NOMO-1 (cell line): ENCODE measurements around the gene SPAG9.

Experiments
- DNase-seq, 2 experiments: peaks; one replicate each; lab custom pipeline; 2025; ENCODE audit not compliant: unreplicated experiment in 2 of 2; lab: John Stamatoyannopoulos, UW

The SPAG9 gene

DNA sequence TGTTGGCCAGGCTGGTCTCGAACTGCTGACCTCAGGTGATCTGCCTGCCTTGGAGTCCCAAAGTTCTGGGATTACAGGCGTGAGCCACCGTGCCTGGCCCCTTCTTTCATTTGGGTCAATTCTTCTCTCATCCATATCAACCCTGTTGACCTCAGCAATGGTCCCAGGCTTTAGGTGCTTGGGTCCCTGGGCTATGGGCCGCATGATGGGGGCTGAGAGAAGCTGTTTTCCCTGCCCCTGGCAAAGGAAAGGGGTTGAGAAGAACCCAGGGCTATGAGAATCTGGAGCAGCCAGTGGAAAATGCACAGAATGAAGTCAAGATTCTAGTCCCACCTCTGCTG is 164.3 kb downstream of the SPAG9 start:
- DNase-seq = no peak

DNA sequence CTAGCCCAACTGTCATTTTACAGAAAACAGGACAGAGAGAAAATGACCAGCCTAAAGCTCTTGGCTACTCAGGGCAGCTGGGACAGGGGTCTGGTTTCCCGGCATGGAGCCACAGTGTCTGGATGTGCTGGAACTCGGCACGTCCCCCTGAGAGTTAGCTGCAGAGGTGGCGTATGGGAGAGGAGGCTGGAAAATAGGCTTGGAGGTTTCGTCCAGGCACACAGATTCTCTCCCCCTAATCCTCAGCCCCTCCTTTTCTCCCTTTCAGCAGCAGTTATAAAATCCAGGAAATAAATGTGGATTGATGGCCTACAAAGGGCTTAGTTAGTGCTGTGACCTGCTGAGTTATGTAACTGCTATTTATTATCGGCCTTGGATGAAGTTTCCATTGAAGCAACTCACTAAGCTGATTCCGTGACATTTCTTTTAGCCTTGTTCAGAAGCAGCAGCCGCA is 165.0 kb downstream of the SPAG9 start:
- no peak for DNase-seq

DNA sequence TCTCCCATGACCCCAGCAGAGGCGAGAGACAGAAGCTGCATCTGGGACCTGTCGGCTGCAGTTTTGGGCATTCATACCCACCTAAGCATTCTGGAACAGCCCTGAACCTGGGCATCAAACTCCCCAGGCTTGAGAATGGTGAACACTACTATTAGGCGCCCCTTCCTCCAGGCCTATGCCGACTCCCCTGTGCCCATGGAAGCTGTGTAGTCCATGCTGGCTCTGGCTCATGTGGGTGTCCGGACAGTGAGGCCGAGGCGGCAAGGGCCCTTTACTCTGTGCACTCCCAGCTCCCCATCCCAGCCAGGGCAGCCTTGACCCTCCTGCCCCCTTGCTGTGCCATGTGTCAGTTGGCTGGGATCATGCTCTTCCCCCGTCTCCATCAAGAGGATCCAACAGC is 165.5 kb downstream of the SPAG9 start:
- DNase-seq = no peak

DNA sequence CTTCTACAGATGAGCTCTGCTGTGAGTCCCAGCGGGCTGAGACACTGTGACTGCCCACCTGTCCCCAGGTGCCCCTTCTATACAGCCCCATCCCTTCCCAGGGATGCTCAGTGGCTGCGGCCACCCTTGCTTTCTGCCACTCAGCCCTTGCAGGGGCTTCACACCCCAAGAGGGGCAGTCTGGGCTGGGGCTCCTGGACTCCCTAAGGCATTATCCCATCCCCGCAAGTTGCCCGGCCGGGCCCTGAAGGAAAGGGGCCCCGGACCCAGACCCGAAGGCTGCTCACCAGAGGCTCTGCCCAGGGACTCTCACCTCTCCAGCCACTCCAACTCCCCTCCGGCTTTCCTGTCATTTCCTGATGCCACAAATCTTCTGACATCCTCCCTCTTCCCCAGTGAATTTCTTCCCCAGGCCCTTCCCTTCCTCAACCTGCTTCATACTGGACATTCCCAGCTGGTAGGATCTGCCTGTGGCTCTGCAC is 166.0 kb downstream of the SPAG9 start:
- no peak for DNase-seq

DNA sequence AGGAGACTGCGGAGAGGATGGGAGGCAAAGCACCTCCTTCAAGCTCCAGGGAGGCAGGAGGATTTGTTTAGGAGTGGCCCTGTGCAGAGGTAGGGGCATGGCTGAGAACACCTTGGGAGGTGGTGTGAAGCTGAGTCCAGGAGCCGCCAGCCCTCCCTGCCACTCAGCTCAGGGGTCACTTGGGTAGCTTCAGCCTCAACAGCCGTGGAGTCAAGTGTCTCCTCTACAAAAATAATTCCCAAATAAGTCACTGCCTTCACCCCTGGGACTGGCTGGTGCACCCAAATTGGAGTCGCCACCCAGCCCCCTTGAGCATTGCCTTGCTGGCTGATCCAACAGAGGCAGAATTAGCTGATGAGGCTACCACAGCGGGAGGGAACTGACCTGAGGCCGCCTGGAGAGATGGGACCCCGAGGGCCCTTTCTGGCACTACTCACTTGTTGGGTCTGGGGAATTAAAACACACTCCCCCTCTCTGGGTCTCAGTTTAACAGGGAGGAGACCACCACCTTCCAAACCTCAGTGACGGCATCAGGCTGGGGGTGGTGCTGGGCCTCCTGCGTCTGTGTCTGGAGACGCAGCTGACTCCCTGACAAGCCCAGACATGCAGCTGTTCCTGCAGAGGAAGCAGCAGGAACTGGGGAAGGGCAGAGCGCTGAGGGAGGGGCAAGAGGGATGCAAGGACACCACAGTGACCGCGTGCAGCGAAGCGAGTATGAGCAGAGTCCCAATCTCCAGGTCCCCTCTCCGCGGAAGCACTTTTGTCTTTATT is 166.7 kb downstream of the SPAG9 start:
- peak; percentile 24 to 44 for DNase-seq

DNA sequence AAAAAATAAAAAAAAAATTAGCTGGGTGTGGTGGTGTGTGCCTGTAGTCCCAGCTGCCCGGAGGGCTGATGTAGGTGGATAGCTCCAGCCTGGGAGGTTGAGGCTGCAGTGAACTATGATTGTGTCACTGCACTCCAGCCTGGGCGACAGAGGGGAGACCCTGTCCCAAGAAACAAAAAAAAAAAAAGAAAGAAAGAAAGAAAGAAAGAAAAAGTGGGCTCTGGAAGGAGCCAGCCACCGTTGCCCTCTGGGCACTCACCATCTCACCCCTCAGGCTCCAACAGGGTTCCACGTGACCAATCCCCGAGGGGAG is 167.2 kb downstream of the SPAG9 start:
- no peak for DNase-seq

DNA sequence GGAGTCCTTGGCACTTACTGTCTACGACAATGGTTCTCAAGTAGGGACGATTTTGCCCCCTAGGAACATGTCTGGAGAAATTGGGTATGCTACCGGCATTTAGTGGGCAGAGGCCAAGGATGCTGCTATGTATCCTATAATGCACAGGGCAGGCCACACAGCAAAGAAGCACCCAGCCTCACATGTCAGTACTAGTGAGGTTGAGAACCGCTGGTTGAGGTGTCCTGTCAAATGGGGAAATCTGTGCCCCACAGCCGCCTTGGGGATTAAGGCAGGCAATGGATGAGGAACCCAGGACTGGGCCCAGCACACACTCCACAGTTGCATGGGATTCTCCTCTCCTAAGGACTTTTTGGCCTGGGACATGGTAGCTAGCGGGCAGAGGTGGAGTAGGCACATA is 167.8 kb downstream of the SPAG9 start:
- DNase-seq = no peak

DNA sequence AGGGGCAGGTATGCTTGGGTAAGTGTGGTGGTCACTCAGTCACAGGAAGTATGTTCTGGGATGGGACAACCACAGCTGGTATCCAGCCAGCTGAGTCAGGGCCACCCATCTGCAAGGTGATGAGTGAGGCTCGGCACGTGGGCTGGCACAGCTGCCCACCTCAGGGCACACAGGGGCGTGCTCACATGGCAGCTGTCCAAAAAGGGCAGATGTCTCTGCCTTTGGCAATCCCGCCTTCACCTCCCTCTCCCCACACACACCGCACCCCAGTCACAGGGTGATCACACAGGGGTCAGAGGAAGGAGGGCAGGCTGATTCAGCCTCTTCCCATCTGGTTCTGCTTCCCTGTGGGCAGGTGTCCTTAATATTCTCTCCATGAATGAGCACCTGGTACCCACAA is 168.7 kb downstream of the SPAG9 start:
- DNase-seq = no peak

DNA sequence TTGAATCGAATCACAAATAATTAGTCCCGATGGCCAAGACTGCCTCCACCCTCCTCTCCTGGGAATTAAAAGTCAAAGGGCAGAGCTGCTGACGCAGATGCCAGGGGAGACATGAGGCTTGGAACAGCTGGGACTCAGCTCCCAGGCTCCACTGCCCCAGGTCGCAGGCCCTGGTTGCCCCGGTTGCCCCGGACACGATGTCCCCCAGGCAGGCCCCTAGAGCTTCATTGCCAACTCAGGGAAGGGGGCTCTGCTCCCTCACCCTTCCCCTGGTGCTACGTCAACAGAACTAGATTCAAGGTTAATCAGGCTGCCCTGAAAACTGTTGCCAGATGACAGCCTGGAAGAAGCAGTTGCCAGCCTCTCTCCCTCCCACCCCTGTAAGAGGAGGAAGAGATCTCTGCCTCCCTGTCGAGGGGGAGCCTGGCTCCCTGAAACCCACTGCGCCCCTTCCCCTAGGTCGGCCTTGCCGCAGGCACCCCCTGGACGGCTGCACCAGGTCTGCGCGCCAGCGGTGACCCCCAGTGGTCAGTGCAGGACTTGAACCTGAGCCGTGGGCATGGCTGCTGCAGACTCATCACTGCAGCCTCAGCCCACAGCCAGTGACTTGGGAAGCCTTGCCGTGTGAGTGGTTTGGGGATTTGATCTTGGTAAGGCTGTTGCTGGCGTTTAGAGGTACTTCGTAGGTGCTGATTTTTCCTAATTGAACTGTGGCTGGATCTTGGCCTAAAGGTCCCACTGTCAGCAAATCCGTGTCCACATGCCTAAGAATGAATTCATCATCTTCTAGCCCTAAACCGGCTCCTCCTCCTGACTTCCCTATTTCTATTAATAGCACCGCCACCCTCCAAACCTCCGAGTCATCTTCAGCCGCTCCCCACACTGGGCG is 170.4 kb downstream of the SPAG9 start:
- peak; percentile 84 to 90 for DNase-seq

DNA sequence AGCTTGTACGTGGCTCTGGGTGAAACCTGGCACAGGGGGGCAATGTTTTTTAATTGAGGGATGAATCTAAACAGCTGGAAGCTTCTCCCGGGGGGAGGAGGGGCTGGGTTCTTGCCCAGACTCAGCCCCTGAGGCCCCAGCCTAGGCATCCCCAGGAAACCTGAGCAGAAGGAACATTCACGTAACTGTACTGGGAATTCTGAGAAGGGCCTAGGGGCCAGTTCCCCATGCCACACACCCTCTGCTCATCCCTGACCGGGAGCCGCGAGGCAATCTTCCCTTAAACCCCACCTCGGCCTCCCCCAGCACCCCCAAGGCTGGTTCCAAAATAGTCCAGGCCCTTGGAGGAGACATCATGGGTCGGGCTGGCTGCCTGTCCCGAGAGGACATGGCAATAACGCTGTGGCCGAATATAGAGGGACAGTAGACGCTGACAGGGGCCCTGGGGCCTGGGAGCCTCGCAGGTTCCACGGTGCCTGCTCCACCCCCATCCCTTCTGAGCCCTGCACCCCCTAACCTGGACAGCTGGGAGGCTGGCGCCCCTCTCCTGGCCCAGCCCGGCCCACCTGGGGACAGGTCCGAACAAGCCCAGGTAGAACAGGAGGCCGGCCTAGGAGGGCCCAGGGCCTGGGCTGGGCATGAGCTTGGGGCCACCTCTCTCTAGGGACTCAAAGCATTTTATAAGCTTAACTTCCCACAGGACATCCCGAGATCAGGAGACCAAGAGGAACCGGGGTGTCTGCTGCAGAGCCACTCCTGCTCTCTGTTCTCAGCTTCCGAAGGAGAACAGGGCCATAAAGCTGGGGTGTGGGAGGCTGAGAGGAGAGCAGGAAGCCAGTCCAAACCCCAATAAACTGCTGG is 171.3 kb downstream of the SPAG9 start:
- DNase-seq = no peak

DNA sequence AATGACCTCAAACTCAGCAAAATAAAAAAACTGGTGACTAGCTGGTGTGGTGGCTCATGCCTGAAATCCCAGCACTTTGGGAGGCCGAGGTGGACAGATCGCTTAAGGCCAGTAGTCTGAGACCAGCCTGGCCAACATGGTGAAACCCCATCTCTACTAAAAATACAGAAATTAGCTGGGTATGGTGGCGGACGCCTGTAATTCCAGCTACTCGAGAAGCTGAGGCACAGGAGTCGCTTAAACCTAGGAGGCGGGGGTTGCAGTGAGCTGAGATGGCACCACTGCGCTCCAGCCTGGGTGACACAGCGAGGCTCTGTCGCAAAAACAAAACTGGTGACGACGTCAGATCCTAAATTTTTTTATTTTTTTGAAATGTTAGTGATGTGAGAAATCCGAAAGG is 172.0 kb downstream of the SPAG9 start:
- DNase-seq = no peak

DNA sequence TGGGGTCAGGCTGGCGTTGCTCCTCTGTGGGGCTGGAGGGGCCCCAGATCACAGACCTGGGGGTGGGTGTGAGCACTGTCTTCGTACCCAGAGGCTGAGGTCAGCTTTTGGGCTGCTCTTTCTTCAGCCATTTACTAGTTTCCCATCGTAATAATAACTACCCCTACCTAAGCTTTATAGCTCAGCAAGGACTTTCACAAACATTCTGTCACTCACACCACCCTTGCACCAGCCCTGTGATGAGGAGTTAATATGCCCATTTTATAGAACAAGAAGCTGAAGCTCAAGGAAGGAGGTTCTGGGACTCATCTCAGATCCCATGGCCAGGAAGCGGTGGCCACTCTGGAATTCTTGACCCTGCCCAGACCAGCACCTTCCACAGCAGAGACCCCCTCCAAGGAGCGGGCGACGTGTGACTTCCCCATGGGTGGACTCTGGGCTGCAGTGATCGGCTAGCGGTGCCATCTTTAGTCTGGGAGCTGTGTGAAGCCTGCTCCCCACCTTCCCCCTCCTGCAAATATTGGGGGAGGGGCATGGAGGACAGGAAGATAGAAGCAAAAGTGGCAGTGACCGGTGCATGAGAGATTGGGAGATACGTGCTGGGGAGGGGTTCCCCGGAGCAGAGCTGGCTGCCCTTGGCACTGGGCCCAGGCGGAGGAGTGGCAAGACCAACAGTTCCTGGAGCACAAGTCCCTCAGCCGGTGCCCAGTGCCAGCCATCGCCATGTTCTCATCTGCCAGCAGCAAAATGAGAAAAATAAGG is 172.7 kb downstream of the SPAG9 start:
- no peak for DNase-seq

DNA sequence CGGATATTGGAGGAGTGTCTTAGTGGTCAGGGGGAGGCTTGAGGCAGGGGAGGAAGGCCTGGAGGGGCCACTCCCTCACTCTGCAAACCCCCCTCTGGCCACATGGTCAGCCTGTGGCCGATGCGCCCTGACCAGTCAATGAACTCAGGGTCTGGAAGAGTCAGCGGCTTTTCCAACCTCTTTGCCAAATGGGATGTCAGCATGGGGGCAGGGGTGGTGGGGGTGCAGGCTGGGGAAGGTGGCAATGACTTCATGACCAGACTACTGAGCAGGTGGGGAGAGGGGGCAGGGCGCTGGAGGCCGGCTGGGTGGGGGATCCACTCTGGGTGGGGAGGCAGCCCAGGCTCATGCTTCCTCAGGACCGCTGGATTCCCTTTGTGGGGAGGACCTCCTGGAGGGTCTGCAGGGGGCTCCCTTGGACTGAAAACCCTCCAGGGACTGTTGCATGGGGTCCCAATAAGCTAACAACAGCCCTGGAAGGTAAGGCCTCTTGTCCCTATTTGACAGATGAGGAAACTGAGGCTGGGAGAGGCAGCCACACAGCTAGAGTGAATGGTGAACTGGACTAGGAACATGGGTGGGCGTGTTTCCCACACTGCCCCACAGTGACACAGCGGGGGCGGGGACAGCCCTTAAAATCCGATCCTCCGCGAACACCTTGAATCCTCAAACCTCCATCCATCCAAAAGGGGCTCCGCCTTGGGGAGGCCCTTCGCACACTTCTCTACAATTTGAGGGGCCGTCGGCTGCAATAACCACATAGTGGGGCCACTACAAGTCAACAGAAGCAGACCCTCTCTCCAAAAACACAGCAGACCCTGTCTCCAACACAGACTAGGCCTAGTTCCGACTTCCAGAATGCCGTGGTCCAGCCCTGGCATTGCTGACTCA is 173.5 kb downstream of the SPAG9 start:
- no peak for DNase-seq

DNA sequence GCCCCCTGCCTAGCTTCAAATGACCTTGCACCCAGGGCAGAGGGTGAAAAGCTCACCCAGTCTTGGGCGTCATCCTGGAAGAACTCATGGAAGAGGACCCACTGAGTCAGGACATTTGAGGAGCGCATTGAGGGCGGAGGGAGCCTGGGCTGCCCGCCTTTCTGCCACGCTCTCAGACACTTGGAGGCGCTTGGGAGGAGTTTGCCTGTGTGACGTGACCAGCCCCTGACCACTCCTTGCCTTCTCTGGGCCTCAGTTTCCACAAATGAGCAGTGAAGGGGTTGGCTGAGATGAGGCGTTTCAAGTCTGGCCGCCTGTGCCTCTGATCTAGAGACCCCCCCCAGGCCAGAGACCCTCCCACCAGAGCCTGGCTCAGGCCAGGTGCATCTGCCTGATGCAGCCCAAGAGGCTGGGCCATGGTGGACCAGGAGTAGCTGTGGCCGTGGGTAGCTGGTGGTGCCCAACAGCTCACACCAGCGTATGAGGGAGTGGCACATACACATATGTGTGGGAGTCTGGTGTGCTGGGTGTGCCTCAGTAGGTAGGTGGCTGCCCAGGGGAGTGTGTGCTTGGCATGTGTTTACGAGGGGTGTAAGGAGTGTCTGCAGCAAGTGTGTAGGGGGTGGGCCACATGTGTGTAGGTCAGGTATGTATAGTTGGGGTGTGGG is 174.3 kb downstream of the SPAG9 start:
- DNase-seq = no peak

DNA sequence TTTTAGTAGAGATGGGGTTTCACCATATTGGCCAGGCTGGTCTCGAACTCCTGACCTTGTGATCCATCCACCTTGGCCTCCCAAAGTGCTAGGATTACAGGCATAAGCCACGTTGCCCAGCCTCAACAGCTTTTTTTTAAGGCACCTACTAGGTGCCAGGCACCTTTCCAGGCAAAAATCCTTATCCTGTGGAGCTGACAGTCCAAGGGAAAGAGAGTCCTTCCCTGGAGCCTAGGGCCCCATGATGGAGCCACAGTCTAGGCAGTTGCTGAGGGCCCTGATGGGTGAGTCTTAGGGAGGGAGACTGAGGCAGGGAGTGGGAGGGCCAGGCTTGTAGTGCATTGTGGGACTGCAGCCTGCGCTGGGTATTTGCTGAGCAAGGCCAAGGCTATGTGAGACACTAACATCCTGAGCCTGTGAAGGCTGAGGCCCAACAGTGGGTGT is 174.9 kb downstream of the SPAG9 start:
- no peak for DNase-seq

DNA sequence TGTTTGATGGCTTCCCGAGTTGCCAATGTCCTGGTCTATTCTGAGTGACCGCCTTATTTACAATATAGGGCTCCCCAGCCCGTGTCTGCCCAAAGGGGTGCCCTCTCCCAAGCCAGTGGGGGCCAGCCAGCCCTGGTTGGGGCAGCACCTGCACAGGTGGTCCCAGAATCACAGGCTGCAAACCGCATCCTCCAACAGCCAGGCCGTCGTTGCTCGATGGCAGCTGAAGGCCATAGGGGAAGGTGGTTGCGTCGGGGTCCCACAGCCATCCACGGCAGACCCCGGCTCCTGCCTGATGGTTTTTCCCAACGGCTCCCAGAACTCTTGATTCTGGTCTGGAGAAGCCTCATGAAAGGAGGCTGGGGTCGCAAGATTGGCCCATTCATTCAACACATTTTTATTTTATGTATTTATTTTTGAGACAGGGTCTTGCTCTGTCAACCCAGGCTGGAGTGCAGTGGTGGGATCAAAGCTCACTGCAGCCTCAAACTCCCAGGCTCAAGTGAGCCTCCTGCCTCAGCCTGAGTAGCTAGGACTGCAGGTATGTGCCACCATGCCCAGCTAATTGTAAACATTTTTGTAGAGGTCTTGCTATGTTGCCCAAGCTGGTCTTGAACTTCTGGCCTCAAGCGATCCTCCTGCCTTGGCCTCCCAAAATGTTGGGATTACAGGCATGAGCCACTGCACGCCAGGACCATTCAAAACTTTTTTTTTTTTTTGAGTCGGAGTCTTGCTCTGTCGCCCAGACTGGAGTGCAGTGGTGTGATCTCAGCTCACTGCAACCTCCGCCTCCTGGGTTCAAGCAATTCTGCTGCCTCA is 175.6 kb downstream of the SPAG9 start:
- no peak for DNase-seq

DNA sequence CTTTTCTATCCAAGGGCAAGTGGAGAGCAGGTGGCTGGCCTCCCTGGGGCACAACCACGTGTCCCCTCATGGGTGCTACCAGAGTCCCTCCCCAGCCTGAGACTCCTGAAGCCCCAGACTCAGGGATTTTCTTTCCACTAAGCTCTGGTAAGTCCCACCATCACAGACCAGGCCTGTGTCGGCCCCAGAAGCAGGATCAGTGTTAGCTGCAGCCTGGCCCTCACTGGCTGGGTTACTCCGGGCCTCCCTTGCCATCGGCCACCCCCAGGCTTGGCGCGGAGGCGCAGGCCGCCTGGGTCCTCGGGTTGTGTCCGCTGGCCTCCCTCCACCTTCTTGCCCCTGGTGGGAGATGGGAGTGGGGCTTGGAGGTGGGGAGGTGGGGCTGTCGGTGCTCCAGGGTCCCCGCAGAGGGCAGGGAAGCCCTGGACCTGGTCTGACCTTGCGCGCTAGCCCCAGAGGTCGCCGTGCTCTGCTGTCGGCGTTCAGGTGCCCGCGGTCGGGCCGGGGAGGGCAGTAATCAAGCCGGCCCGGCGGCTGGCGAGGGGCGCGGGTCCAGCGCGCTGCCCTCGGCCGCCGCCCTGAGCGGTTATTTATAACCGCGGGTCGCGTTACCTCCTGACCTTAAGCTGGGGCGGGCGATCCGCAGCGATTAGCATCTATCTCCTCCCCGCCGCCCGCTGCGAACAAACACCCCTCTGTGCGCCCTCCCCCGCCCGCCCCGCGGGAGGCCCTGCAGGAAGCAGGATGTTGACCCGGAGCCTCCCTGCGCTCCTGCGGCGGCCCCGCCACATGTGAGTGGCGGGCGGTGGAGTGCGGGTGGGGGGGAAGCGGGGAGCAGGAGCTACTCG is 176.4 kb downstream of the SPAG9 start:
- DNase-seq = peak; percentile 74 to 82
